SW 1271 (cell line): ENCODE measurements around the gene AQP5.
A peak's percentile ranks its signal among the peaks of the same experiment; 100 is the strongest.

Experiments
- DNase-seq, 2 experiments: peaks; one replicate each; lab custom pipeline; 2025; lab: John Stamatoyannopoulos, UW

The AQP5 gene

DNA sequence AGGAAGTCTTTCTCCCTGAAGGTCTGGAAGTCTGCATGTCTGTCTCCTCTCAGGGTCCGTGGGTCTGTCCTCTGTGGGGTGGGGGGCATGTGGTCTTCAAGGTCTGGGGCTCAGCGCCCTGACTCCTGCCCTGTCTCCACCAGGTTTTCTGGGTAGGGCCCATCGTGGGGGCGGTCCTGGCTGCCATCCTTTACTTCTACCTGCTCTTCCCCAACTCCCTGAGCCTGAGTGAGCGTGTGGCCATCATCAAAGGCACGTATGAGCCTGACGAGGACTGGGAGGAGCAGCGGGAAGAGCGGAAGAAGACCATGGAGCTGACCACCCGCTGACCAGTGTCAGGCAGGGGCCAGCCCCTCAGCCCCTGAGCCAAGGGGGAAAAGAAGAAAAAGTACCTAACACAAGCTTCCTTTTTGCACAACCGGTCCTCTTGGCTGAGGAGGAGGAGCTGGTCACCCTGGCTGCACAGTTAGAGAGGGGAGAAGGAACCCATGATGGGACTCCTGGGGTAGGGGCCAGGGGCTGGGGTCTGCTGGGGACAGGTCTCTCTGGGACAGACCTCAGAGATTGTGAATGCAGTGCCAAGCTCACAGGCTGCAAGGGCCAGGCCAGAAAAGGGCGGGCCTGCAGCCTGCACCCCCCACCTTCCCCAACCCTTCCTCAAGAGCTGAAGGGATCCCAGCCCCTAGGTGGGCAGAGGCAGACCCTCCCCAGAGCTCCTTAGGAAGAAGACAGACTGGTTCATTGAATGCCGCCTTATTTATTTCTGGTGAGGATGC is 3.4 kb downstream of the AQP5 start:
- DNase-seq = no peak

DNA sequence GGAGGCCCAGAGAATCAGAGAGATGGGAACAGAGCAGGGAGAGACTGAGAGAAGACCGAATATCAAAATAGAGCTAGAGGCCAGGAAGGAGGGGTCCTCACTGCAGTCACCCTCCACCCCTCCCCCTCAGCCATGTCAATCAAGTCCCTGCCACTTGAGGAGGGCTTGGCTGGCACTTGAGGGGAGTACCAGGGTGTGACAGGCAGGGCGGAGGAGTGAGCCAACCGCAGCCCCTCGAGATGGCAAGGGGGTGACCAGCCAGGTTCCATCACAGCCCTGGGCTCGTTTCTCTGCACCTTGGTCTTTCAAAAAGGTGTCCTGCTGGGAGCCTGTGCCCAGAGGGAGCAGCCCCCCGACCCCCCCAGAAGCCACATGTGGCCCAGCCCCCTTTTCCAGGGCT is 4.2 kb downstream of the AQP5 start:
- DNase-seq = no peak

- no peak for DNase-seq
Observed at GRCh38 chr12:49966511-49967041, 4.9 kb downstream of the AQP5 start.

GRCh38 chr12:49967042-49967776 is 5.5 kb downstream of the AQP5 start:
- peak; percentile 28 to 54 for DNase-seq

DNA sequence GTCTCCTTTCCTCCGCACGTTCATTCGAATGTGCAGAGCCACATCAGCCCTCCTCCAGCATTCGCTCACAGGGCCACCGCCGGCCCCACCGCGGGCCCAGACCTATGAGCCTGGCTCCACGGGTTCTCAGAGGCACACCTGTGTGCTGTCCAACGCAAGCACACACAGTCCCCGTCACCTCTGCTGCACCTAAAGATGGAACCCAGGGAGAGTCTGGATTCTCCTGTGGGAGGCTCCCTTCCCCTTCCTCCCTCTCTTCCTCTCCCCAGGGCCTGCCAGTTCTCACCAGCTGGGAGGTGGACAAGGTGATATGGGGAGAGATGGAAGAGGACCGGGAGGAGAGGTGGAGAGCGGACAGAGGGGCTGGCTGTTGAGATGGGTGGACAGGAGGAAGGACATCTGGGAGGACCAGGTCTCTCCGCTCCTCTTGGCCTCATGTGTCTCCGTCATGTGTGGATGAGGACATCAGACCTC is 6.1 kb downstream of the AQP5 start:
- DNase-seq = no peak

DNA sequence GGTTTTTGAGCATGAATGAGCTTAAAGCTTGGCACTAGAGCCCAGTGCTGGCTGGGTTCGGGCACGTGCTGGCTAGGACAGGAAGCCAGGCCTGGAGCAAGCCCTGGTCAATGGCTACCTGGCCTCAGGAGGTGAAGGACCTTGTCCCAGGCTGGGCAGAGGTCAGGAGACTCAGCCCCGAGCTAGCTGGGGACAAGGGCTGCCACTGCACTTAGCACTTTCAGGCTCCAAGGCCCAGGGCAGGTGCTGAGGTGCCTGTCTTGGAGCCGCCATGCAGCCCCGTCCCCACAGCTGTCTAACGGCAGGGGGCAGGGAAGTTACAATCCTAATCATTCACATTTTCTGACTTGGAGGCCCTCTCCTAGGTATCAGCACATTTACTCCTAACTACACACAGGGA is 6.8 kb downstream of the AQP5 start:
- no peak for DNase-seq

- DNase-seq = no peak
Observed at GRCh38 chr12:49969027-49969426, 7.4 kb downstream of the AQP5 start.

DNA sequence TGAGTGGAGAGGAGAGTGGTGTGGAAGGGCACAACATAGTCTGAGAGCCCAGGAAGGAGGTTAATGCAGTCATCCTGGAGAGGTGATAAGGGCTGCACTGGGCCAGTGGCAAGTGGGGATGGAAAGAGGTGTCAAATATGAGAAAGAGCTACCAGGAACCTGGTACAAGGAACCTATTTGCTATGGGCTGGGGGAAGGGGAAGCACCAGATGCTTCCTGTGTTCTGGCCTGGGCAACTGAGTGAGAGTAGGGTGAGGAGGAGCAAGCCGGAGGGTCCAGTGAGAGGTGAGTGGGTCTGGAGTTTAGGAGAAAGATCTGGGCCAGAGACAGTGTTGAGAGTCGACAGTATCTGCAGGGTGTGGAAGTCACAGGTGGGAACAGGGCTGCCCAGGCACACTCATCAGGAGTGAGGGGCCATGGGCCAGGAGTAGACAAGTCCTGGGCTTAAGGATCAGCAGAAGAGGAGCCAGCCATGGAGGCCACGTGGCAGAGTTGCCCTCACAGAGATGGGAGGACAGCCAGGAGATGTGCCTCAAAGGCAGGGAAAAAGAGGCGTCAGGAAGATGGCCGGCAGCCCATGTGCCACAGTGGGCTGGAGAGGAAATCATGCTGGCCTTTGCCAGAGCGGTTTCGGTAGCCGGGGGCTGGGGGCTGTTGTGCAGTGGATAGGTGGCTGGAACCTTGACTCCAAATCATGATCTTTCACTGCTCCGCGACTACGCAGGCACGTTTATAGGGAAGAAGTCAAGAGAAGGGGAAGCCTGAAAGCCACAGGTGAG is 8.2 kb downstream of the AQP5 start:
- no peak for DNase-seq

DNA sequence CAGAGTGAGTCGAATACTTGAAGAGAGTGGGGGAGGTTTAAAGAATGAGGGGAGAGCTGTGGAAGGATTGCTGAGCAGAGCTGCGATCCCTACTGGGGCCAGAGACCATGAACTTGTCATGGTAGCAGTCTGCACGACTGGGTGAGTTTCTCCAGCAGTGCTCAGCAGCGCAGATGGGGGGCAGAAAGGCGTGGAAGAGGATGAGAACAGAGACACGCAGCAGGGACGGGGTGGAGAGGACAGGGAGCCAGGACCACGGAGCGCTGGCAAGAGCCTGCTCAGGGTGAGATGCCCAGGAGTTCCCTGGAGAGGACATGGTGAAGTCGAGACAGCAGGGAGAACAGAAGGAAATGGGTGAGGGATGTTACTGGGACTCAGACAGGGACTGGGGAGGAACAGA is 9.0 kb downstream of the AQP5 start:
- DNase-seq = no peak

DNA sequence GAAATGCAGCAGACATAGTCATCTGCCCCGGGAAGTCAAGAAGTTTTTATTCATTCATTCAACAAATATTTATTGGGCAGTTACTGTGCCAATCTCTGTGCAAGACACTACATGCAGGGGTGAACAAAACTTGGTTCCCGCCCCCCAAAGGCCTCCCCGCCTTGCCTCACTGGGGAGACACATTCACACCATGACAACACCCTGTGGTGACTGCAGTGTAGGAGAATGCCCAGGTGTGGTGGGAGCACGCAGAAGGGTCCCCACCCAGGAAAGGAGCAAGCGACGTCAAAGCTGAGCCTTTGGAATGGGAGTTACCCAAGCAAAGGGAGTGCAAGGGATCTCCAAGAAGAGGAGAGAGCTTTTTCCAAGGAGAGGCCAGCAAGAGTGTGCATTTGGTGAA is 9.5 kb downstream of the AQP5 start:
- DNase-seq = no peak

DNA sequence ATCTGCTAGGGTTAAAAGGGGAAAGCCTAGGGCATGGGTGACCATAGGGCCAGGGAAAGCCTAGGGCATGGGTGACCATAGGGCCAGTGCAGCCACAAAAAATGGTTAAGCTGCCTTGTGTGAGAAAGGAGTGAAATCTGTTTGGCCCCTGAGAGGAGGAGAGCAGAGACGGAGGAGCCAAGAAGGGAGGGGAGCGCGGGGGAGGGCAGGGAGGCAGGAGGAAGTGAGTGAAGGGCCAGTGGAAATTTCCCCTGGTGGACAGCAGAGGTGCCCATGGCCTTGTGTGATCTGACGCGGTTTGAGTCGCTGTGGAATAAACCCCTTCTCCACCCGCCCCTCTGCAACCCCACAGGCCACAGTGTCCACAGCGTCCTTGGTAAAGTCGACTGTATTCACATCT is 10.5 kb downstream of the AQP5 start:
- no peak for DNase-seq

- DNase-seq = no peak
Observed at GRCh38 chr12:49972641-49973360, 11.1 kb downstream of the AQP5 start, which contains the start of gene AQP6. Gene AQP6, plus strand, starts transcription at chr12:49972947. Its CDS starts 227 bp downstream, at chr12:49973174.

DNA sequence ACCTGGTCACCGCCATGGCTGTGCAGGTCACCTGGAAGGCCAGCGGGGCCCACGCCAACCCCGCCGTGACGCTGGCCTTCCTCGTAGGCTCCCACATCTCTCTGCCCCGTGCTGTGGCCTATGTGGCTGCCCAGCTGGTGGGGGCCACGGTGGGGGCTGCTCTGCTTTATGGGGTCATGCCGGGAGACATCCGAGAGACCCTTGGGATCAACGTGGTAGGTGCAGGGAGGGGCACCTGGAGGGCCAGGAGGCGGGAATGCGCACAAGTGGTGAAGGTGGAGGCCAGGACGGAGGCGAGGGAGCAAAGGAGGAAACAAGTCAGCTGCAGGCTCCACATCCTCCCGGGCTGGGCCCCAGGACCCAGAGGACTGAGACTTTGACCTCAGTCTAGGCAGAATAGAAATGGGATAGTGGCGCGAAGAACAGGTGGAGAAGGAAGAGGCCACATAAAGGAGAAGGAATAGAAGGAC is 11.7 kb downstream of the AQP5 start:
- no peak for DNase-seq

- no peak for DNase-seq
Observed at GRCh38 chr12:49974231-49974675, 12.6 kb downstream of the AQP5 start.

GRCh38 chr12:49974677-49975317 is 13.1 kb downstream of the AQP5 start:
- no peak for DNase-seq

- DNase-seq = no peak
Observed at GRCh38 chr12:49975318-49975761, 13.7 kb downstream of the AQP5 start.

GRCh38 chr12:49976557-49976956 is 14.9 kb downstream of the AQP5 start:
- no peak for DNase-seq

DNA sequence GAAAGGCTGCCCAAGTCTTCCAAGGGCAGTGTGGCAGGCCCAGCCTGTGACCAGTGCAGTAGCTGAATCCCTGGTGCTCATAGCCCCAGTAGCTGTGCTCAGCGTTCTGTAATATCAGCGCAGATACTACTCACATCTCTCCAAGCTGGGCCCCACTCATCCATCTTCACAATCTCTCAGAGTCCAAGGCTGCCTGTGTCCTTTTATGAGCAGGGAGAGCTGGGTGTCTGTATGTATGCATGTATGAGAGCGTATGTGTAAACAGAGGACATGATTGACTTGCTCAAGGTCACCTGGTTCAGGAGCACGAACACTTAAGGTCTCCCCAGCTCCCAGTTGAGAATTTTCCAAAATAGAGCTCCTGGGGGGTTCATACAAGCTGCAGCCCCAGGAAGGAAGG is 16.5 kb downstream of the AQP5 start:
- no peak for DNase-seq

GRCh38 chr12:49979016-49979586 is 17.4 kb downstream of the AQP5 start:
- DNase-seq = no peak

GRCh38 chr12:49979791-49980190 is 18.1 kb downstream of the AQP5 start:
- no peak for DNase-seq
